ENCODE data around the gene CNTN6. TPM values are rescaled to one million over a fixed set of nuclear protein-coding genes. Genes with fewer than 3 reads are reported as not detected.

The CNTN6 gene
- total RNA-seq, 1 experiment from 2014 or later = not detected

DNA sequence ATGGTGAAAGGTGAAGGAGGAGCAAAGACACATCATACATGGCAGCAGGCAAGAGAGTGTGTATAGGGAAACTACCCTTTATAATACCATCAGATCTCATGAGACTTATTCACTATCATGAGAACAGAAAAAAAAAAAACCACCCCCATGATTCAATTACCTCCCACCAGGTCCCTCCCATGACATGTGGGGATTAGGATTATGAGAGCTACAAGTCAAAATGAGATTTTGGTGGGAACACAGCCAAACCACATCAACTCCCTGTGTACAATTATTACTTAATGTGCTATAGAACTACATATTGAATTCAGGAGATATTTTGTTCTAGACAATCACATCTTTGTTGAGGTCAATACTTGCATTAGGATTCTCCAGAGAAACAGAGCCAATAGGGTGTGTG lies 313.4 kb downstream of the CNTN6 start:
- no peak for DNase-seq (ENCODE audit: low read depth)

GRCh38 chr3:1421577-1421976 lies 328.8 kb downstream of the CNTN6 start:
- no peak for DNase-seq (ENCODE audit: low read depth)

GRCh38 chr3:1423566-1424089 lies 330.8 kb downstream of the CNTN6 start:
- no peak for DNase-seq (ENCODE audit: low read depth)

DNA sequence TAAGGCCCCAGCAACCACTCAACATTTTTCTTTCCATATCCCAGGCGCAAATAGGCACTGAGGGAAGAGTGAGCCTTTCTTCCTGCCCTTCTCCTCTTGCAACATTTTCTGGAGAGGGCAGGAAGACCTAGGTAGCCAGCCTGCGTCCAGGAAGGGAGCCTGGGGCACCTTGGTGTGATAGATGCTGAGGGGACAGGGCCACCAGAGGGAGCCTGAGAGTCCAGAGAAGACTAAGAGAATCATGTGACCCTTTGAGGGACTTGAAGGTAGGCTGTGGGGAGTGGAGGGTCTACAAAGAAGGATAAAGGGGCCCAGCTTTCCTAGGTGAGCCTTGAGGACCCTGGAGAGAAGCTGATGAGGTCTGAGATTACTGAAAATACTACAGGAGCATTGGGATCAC lies 346.6 kb downstream of the CNTN6 start:
- DNase-seq (ENCODE audit: low read depth) = no peak

GRCh38 chr3:1442271-1442670 lies 349.4 kb downstream of the CNTN6 start:
- DNase-seq (ENCODE audit: low read depth) = no peak

- DNase-seq (ENCODE audit: low read depth) = no peak
These were observed 351.4 kb downstream of the CNTN6 start for GRCh38 chr3:1444195-1444594.

GRCh38 chr3:1446531-1446930 lies 353.7 kb downstream of the CNTN6 start:
- DNase-seq (ENCODE audit: low read depth) = no peak

GRCh38 chr3:1447452-1447851 lies 354.6 kb downstream of the CNTN6 start:
- DNase-seq (ENCODE audit: low read depth) = no peak

DNA sequence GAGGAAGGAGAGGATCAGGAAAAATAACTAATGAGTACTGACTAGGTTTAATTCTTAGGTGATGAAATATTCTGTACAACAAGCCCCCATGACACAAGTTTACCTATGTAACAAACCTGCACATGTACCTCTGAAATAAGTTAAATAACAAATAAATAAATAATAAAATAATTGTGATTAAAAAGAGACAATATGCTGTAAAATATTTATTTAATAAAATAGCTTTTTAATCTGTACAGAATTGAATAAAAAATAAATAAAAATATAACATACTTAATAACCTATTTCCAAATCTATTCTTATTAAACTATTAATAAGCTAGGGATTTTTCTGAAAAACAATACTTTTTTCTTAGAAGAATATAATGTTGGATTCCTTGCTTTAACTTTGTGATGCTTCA lies 355.6 kb downstream of the CNTN6 start:
- no peak for DNase-seq (ENCODE audit: low read depth)

Data from LHCN-M2 (cell line).